Hepatocyte (in vitro differentiated cells): ENCODE results near the gene CDH4. TPM values are rescaled to one million over a fixed set of nuclear protein-coding genes. Genes with fewer than 3 reads are reported as not detected.

Experiments
- DNase-seq: peaks from one replicate; pipeline ENCODE4 v3.0.0-alpha.2; 2016; ENCODE audit warnings: low spot score
- H2AFZ ChIP-seq: fragments of 200-600 bp; sonication (generic); 2 replicates; pipeline ENCODE4 v1.6.0; 2016; ENCODE audit warnings: antibody characterized with exemption, mild to moderate bottlenecking
- H3K27ac ChIP-seq: fragments of 200-600 bp; sonication (generic); 2 replicates; pipeline ENCODE4 v1.5.1; 2016; ENCODE audit warnings: mild to moderate bottlenecking
- H3K27me3 ChIP-seq: fragments of 200-600 bp; sonication (generic); 2 replicates; pipeline ENCODE4 v1.6.1; 2016
- H3K36me3 ChIP-seq: fragments of 200-600 bp; sonication (generic); replicated peaks from 2 replicates; pipeline ENCODE4 v1.5.1; 2016; ENCODE audit warnings: low read depth; ENCODE audit not compliant: insufficient read depth
- H3K4me1 ChIP-seq: fragments of 200-600 bp; sonication (generic); 2 replicates; pipeline ENCODE4 v1.5.1; 2016; ENCODE audit warnings: mild to moderate bottlenecking, moderate library complexity; ENCODE audit not compliant: insufficient read depth
- H3K4me2 ChIP-seq: fragments of 200-600 bp; sonication (generic); 2 replicates; pipeline ENCODE4 v1.6.0; 2016
- H3K4me3 ChIP-seq: fragments of 200-600 bp; sonication (generic); 2 replicates; pipeline ENCODE4 v1.5.1; 2016; ENCODE audit warnings: mild to moderate bottlenecking
- H3K79me2 ChIP-seq: fragments of 200-600 bp; sonication (generic); 2 replicates; pipeline ENCODE4 v1.6.0; 2017; ENCODE audit warnings: mild to moderate bottlenecking
- H3K9me2 ChIP-seq: fragments of 200-600 bp; sonication (generic); replicated peaks from 2 replicates; pipeline ENCODE4 v1.6.0; 2017; ENCODE audit warnings: mild to moderate bottlenecking; ENCODE audit not compliant: insufficient read depth
- H3K9me3 ChIP-seq: fragments of 200-600 bp; sonication (generic); 2 replicates; pipeline ENCODE4 v1.5.1; 2016; ENCODE audit warnings: low read depth, mild to moderate bottlenecking
- H4K20me1 ChIP-seq: fragments of 200-600 bp; sonication (generic); 2 replicates; pipeline ENCODE4 v1.6.0; 2016; ENCODE audit warnings: mild to moderate bottlenecking; ENCODE audit not compliant: insufficient read depth, poor library complexity, severe bottlenecking
- EZH2 ChIP-seq: fragments of 200-600 bp; sonication (generic); IDR thresholded peaks from 2 replicates; pipeline ENCODE4 v1.6.1; 2016; ENCODE audit warnings: antibody characterized with exemption, mild to moderate bottlenecking, borderline replicate concordance
- EZH2phosphoT487 ChIP-seq: fragments of 200-600 bp; sonication (generic); IDR thresholded peaks from one replicate; pipeline ENCODE4 v1.6.1; 2018; ENCODE audit warnings: antibody characterized with exemption, mild to moderate bottlenecking, low read depth, moderate library complexity; ENCODE audit not compliant: unreplicated experiment, severe bottlenecking
- WGBS: methylation state at CpG from one replicate; pipeline ENCODE4 v1.1.6; 2016; ENCODE audit warnings: low lambda C conversion rate; ENCODE audit errors: missing lambda C conversion rate; 5-methylcytosine and 5-hydroxymethylcytosine counted together
- polyA plus RNA-seq: library from polyadenylated mRNA; unstranded; fragments of >200 nt; fragmentation: Nextera tagmentation; extraction: Ambion mirVana; gene quantifications from 2 replicates; pipeline ENCODE4 v1.2.1, GENCODE V29; 2016
- total RNA-seq: library from RNA; depleted of rRNA; stranded (reverse); fragments of >200 nt; gene quantifications from 2 replicates; pipeline ENCODE4 v1.2.3, GENCODE V29; 2014
- TF ChIP-seq, protein P1 (sequence below): fragments of 200-600 bp; sonication (generic); IDR thresholded peaks from 2 replicates; pipeline ENCODE4 v1.5.1; 2016; ENCODE audit warnings: antibody characterized with exemption, mild to moderate bottlenecking; ENCODE audit not compliant: poor library complexity

CDH4 gene
- total and polyA plus RNA-seq, 2 experiments from 2014 or later, result 0.53 to 0.73 TPM

GRCh38 chr20:61634376-61635145 lies 382.5 kb downstream of the CDH4 start:
- Histone ChIP-seq H2AFZ (no peak overlapping the region), H3K9me3 (no peaks in the 10 kb centered on the region), H3K27ac (no peak overlapping the region), H4K20me1 (no peaks in the 10 kb centered on the region), H3K27me3 (no peaks in the 10 kb centered on the region), H3K4me2 (no peak overlapping the region), H3K4me1 (no peaks in the 10 kb centered on the region), H3K9me2 (no peaks in the 10 kb centered on the region), H3K36me3 (no peaks in the 10 kb centered on the region), H3K79me2 (no peaks in the 10 kb centered on the region), H3K4me3 (no peak overlapping the region)
- WGBS, result 92% methylated on average over 28 of the region's 28 CpGs
- TF ChIP-seq EZH2phosphoT487 (no peak), EZH2 (no peak)
- TF ChIP-seq, protein P1, sequence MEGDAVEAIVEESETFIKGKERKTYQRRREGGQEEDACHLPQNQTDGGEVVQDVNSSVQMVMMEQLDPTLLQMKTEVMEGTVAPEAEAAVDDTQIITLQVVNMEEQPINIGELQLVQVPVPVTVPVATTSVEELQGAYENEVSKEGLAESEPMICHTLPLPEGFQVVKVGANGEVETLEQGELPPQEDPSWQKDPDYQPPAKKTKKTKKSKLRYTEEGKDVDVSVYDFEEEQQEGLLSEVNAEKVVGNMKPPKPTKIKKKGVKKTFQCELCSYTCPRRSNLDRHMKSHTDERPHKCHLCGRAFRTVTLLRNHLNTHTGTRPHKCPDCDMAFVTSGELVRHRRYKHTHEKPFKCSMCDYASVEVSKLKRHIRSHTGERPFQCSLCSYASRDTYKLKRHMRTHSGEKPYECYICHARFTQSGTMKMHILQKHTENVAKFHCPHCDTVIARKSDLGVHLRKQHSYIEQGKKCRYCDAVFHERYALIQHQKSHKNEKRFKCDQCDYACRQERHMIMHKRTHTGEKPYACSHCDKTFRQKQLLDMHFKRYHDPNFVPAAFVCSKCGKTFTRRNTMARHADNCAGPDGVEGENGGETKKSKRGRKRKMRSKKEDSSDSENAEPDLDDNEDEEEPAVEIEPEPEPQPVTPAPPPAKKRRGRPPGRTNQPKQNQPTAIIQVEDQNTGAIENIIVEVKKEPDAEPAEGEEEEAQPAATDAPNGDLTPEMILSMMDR, result no peak
- DNase-seq, result no peak

DNA sequence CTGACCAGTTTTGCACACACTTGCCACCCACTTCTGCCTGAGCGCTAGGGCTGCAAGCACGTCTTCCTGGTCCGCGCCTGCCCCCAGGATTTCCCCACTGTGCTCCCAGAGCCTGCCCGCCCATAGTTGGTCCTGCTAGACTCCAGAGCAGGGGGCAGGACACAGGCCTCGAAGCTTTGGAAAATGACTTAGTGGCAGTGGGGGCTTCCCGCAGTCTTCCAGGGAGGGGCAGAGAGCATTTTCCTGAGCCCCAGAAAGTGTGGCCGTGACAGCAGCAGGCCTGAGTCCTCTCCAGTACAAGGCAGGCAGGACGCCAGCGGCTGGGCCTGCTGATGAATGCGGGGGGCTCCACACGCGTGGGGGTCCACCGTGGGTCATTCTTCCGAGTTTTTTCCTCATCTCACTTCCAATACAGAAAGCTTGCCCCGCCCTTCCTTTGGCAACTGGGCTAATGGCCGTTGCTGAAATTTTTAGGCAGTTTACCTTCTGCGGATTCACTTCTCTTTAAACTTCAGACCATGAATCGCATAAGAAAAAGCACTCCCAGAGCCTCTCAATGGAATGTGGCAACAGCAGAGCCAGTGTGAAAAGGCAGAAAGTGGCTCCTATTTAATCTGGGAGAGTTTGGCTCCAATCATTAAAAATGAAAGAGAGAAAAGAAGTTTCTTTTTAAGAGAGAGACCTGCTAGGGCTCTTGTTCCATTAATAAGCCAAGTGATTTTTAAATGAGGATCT lies 383.8 kb downstream of the CDH4 start:
- Histone ChIP-seq H3K27ac (no peak overlapping the region), H4K20me1 (no peaks in the 10 kb centered on the region), H3K9me2 (no peaks in the 10 kb centered on the region), H3K36me3 (no peaks in the 10 kb centered on the region), H3K4me2 (no peak overlapping the region), H3K27me3 (no peaks in the 10 kb centered on the region), H3K4me3 (no peak overlapping the region), H3K79me2 (no peaks in the 10 kb centered on the region), H3K9me3 (no peaks in the 10 kb centered on the region), H3K4me1 (no peaks in the 10 kb centered on the region), H2AFZ (no peak overlapping the region)
- no peak for TF ChIP-seq EZH2
- TF ChIP-seq, protein P1, result no peak
- no peak for TF ChIP-seq EZH2phosphoT487
- 85% methylated on average over 19 of the region's 19 CpGs for WGBS
- DNase-seq, result no peak

GRCh38 chr20:61636531-61637116 lies 384.6 kb downstream of the CDH4 start:
- Histone ChIP-seq H3K27ac (no peak overlapping the region), H3K4me1 (no peaks in the 10 kb centered on the region), H3K27me3 (no peaks in the 10 kb centered on the region), H4K20me1 (no peaks in the 10 kb centered on the region), H3K4me2 (no peak overlapping the region), H3K9me2 (no peaks in the 10 kb centered on the region), H3K79me2 (no peaks in the 10 kb centered on the region), H3K4me3 (no peak overlapping the region), H3K36me3 (no peaks in the 10 kb centered on the region), H2AFZ (no peak overlapping the region), H3K9me3 (no peaks in the 10 kb centered on the region)
- DNase-seq, result no peak
- TF ChIP-seq EZH2phosphoT487 (no peak), EZH2 (no peak)
- TF ChIP-seq, protein P1, result no peak
- WGBS, result 67% methylated on average over 15 of the region's 15 CpGs
